AG09309 (cell line): Measurements from ENCODE around the gene AIM2.
A peak's percentile ranks its signal among the peaks of the same experiment; 100 is the strongest.

Experiments used
- DNase-seq: peaks from one replicate; pipeline ENCODE4 v3.0.0-alpha.2; 2010; ENCODE audit warnings: low read depth
- H3K4me3 ChIP-seq: 2 replicates; pipeline ENCODE4 v1.5.1; 2011; ENCODE audit warnings: mild to moderate bottlenecking, low read depth, low read length, moderate library complexity; ENCODE audit not compliant: control insufficient read depth
- CTCF ChIP-seq: IDR thresholded peaks from 2 replicates; pipeline ENCODE4 v1.5.1; 2011; ENCODE audit warnings: mild to moderate bottlenecking, low read depth, low read length, inconsistent platforms; ENCODE audit not compliant: insufficient read depth, control insufficient read depth; ENCODE audit errors: missing control alignments

Gene AIM2

GRCh38 chr1:159089184-159089791 is 12.7 kb upstream of the AIM2 start:
- DNase-seq: no peak
- no peak overlapping the region for H3K4me3 ChIP-seq
- peak; percentile 24 for TF ChIP-seq CTCF

DNA sequence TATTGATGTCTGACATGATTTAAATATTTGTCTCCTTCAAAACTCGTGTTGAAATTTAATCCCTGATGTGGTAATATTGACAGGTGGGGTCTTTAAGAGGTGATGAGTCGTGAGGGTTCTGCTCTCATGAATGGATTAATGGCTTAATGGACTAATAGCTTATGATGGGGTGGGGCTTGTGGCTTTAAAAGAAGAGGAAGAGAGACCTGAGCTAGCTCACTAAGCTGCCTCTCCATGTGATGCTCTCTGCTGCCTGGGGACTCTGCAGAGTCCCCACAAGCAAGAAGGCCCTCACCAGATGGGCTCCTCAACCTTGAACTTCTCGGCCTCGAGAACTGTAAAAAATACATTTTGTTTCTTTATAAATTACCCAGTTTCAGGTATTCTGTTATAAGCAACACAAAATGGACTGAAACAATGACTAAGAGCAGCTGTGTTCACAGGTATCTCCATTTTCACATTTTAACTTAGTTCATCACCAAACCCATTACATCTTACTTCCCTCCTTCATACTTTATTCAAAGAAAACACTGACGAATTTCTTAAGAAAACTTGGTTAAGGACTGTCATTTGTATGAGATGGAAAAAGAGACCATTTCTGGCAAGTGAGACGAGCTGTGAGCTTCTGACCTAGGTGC is 12.1 kb upstream of the AIM2 start:
- no peak for DNase-seq
- no peak overlapping the region for H3K4me3 ChIP-seq
- TF ChIP-seq CTCF: no peak

DNA sequence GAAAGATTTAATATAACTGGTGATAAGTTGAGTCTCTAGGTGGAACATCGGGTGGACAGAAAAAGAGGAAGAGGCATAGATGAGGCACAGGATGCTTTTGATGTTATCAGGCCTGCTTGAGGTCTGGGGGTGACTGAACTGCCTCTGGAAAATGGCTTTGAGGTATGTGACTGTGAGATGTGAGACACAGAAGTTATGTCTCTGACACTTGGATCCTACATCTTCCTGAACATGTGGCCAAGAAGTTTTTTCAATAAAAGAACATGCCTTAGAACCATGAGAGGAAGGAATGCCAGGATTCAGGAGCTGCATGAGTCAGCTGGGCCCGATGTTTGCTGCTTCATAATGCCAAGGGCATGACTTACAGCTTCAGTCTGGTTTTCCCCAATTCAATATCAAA is 11.5 kb upstream of the AIM2 start:
- no peak for TF ChIP-seq CTCF
- peak; percentile 67 for DNase-seq
- no peak overlapping the region for H3K4me3 ChIP-seq

- no peak for DNase-seq
- no peak for TF ChIP-seq CTCF
- H3K4me3 ChIP-seq: no peak overlapping the region
Observed at GRCh38 chr1:159084867-159085266, 8.3 kb upstream of the AIM2 start.

DNA sequence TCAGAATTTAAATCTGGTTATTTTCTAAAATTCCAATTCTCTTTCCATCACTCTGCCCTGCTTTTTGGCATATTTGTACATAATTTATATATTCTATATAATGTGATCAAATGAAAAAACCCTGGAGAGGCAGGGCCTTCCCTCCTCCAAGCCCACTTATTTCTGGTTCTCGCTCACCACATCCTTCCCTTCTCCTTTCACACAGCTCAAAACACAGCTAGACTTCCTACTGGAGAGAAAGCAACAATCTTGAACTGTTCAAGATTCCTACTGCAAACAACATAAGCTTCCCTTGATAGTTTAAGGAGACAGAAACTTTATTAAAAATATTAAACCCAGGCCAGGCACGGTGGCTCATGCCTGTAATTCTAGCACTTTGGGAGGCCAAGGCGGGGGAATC is 7.6 kb upstream of the AIM2 start:
- H3K4me3 ChIP-seq: no peak overlapping the region
- no peak for TF ChIP-seq CTCF
- no peak for DNase-seq

DNA sequence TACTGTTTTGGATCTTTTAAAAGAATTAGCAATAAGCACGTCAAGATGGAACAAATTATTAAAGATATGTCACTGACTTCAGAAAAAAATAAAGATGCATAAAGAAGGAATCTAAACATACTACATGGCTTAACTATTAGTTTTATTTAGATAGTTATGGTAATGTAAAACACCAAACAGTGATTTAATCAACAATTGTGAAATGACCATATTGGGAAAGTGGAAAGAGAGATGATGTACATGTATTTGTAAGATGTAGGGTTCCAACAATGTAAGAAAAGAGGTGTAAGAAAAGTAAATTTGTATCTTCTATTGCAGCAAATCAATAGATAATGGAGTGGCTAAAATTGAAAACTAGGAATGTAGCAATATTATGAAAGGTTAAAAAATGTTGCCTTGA is 6.4 kb upstream of the AIM2 start:
- TF ChIP-seq CTCF: no peak
- no peak overlapping the region for H3K4me3 ChIP-seq

More for the DNA sequence above, 6.4 kb upstream of the AIM2 start:
- no peak for DNase-seq
